ENCODE data around the gene FAM171A2.

DNA sequence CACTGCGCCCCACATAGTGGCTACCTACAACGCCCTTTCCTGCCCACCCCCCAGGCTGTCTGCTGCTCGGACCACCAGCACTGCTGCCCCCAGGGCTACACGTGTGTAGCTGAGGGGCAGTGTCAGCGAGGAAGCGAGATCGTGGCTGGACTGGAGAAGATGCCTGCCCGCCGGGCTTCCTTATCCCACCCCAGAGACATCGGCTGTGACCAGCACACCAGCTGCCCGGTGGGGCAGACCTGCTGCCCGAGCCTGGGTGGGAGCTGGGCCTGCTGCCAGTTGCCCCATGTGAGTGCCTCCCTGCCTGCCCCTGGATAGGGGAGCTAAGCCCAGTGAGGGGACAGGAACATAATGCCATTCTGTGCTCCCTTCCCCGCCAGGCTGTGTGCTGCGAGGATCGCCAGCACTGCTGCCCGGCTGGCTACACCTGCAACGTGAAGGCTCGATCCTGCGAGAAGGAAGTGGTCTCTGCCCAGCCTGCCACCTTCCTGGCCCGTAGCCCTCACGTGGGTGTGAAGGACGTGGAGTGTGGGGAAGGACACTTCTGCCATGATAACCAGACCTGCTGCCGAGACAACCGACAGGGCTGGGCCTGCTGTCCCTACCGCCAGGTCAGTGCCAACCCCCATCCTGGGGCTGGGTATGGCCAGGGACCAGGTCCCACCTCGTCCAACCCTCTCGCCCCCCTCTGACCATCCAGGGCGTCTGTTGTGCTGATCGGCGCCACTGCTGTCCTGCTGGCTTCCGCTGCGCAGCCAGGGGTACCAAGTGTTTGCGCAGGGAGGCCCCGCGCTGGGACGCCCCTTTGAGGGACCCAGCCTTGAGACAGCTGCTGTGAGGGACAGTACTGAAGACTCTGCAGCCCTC is 11.5 kb downstream of the FAM171A2 start:
- TF ChIP-seq, protein P1, sequence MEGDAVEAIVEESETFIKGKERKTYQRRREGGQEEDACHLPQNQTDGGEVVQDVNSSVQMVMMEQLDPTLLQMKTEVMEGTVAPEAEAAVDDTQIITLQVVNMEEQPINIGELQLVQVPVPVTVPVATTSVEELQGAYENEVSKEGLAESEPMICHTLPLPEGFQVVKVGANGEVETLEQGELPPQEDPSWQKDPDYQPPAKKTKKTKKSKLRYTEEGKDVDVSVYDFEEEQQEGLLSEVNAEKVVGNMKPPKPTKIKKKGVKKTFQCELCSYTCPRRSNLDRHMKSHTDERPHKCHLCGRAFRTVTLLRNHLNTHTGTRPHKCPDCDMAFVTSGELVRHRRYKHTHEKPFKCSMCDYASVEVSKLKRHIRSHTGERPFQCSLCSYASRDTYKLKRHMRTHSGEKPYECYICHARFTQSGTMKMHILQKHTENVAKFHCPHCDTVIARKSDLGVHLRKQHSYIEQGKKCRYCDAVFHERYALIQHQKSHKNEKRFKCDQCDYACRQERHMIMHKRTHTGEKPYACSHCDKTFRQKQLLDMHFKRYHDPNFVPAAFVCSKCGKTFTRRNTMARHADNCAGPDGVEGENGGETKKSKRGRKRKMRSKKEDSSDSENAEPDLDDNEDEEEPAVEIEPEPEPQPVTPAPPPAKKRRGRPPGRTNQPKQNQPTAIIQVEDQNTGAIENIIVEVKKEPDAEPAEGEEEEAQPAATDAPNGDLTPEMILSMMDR (IDR thresholded peaks at IDR 0.05; ENCODE audit: low read length) = no peak
- TF ChIP-seq EZH2 (optimal IDR thresholded peaks at IDR 0.05; ENCODE audit: low read depth, low read length) (no peak), EZH2phosphoT487 (IDR thresholded peaks at IDR 0.05; ENCODE audit: low read length) (no peak)
